Measurements from ENCODE around the gene ABHD12B.
"Not testable (repeated sequence)": the region's sequence is repeated elsewhere in the genome, so short reads cannot be mapped to it uniquely, and the experiment has no call there.

The ABHD12B gene

GRCh38 chr14:50896421-50896820, 24.6 kb downstream of the ABHD12B start:
- DNase-seq (ENCODE audit: low read depth) = not testable (repeated sequence)

- not testable (repeated sequence) for DNase-seq (ENCODE audit: low read depth)
Measured at GRCh38 chr14:50897005-50897404, 25.2 kb downstream of the ABHD12B start.

GRCh38 chr14:50897658-50898175, 25.9 kb downstream of the ABHD12B start:
- no peak for DNase-seq (ENCODE audit: low read depth)

- no peak for DNase-seq (ENCODE audit: low read depth)
Measured at GRCh38 chr14:50901361-50901760, 29.5 kb downstream of the ABHD12B start.

DNA sequence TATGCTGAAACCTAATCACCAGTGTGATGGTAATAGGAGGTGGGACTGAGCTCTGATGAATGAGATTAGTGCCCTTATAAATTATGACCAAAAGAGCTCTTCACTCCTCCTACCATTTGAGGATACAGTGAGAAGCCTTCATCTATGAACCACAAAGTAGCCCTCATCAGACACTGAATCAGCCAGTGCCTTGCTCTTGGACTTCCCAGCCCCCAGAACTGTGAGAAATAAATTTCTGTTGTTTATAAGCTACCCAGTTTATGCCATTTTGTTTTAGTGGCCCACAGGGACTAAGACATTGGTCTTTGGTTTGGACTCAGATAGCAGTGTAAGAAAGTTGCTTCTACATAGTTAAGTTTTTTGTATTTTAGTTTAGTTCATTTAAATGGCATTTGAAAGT, 32.9 kb downstream of the ABHD12B start:
- no peak for DNase-seq (ENCODE audit: low read depth)

DNA sequence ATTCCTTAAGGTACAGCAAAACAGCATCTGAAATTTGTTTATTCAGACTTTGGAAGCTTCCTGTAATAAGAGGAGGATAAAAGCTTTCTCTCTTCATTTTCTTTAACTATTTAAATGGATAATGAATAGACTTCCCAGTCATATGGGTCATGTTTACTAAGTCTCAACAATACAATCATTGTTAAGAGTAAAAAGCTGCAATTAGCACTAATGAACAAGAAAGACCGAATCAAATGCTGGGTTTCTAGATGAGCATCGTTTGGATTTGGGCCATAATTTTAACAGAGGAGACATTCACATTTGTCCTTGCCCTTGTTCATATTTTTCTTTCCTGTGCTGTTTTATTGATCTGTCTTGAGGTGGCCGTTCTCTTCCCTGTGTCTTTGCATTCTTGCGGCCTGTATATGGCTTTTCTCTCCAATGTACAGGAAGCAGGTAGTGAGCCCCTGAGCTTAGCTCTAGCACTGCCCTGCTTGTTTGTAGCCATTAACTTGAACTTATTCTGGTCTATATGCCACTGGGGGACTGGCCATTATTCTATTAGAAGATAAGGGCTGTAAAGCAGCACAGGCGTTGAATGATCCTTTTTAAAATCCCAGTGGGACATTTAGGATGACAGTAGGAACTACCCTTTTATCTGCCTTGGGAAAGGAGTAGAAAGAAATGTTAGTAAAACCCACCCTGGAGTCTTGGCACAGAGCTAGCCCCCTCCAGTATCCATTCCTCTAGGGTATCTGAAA, 34.6 kb downstream of the ABHD12B start:
- DNase-seq (ENCODE audit: low read depth) = no peak

GRCh38 chr14:50910495-50911420, 38.9 kb downstream of the ABHD12B start:
- DNase-seq (ENCODE audit: low read depth) = no peak

GRCh38 chr14:50917449-50917848, 45.6 kb downstream of the ABHD12B start:
- no peak for DNase-seq (ENCODE audit: low read depth)

DNA sequence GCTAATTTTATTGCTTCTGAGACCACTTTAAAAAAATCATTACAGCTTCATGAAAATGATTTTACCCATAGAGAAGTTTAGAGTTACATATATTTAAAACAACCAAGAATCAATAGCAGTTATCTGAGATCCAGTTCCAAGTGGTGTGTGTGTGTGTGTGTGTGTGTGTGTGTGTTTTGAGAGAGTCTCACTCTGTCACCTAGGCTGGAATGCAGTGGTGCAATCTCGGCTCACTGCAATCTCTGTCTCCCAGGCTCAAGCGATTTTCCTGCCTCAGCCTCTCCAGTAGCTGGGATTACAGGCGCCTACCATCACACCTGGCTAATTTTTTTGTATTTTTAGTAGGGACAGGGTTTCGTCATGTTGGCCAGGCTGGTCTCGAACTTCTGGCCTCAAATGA, 47.7 kb downstream of the ABHD12B start:
- DNase-seq (ENCODE audit: low read depth) = not testable (repeated sequence)

GRCh38 chr14:50920482-50921230, 48.8 kb downstream of the ABHD12B start:
- no peak for DNase-seq (ENCODE audit: low read depth)

DNA sequence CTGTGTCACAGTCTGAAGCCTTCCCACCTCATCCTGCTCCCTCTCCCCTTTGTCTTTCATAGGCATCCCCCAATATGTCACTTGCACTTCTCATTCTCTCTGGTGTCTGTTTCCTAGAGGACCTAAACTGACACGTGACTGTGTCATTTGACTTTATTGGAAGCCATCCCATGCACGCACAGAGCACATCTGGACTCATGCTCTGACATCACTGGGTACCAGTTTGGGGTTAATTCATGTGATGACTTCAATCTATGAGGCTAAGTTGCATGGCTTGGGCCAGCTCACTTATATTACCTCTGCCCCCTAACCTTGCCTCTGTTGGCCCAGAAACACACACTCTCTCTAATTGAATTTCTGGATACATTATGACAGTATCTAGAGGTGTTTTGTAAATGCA, 51.0 kb downstream of the ABHD12B start:
- DNase-seq (ENCODE audit: low read depth) = no peak

DNA sequence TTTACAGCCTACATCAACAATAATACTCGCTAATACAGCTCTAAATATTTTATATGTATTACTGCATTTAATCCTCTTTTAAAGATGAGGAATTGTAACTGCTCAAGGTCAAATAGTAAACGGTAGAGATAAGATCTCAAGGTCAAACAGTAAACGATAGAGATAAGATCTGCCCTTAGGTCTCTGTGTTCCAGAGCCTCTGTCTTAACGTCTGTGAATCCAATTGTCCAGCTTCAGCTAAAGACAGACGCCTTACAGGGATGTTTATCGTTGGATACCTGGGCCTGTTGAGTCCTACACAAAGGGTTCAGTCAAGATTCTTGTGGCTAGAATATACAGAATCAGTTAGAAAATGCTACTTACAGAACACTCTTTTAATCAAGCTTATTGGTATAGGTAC, 52.4 kb downstream of the ABHD12B start:
- DNase-seq (ENCODE audit: low read depth) = no peak

- no peak for DNase-seq (ENCODE audit: low read depth)
Measured at GRCh38 chr14:50924843-50925242, 53.0 kb downstream of the ABHD12B start.

DNA sequence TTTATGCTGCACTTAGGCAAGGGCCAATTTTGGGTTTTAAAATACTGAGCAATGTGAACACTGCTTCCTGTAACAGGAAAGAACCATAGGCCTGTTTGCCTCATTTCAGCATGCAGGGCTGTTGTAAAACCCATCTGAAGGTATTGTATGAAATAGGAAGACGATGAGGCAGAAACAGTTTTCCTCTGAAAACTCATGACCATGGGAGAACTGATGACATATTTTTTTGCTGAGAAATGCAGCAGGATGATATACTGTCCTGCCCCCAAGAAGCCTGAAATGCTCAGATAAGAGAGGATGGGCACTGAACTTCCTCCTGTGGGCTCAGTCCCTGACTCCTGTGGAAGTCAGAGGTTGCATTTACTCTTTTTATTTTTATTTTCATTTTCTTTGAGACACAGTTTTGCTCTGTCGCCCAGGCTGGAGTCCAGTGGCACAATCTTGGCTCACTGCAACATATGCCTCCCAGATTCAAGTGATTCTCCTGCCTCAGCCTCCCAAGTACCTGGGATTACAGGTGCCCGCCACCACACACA, 55.1 kb downstream of the ABHD12B start:
- no peak for DNase-seq (ENCODE audit: low read depth)

DNA sequence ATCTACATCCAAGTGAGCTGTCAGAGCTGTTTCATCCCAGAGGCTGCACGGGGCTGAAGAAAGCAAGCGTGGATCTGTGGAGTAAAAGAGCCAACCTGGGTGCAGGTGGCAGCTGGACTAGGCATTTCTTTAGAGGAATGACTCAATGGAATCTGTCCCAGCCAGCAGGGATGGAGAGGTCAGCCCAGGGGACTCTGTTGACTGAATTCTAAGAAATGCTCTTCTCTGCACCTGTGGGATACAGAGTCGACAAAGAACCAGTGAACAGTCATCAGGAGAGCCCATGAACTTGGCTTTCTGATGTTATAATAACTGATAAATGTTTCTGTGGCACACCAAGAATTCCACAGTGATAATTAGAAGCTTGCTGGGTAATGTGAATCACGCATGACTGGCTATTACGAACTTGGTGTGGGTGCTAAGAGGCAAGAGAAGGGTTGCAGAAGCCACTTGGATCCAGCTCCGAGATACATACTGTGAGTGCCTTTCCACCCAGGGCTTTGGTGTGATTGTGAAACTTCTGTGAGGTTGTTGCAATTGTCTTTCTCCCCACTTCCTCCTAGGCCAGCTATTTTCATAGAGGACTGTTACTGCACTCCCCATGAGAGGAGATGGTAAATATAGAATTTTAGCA, 56.3 kb downstream of the ABHD12B start:
- DNase-seq (ENCODE audit: low read depth) = no peak

GRCh38 chr14:50929506-50929905, 57.7 kb downstream of the ABHD12B start:
- no peak for DNase-seq (ENCODE audit: low read depth)

- DNase-seq (ENCODE audit: low read depth) = no peak
Measured at GRCh38 chr14:50931559-50931958, 59.7 kb downstream of the ABHD12B start.

DNA sequence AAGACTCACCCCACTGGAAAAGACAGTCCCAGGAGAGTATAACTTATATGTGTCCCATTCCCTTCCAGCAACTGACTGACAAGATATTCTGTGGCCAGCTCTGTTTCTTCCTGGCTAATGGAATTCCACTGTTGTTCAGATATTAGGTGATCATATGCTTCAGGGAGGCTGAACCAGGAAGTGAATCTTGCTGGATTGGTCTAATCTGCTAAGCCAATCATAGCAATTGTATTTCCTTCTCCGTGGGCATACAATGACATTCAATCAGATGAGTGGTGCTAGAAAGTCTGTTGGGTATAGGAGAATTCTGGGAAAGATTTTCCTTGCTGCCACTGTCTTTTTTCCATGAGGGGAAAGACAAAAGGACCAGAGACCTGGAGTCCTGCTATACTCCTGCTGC, 60.3 kb downstream of the ABHD12B start:
- DNase-seq (ENCODE audit: low read depth) = no peak

- no peak for DNase-seq (ENCODE audit: low read depth)
Measured at GRCh38 chr14:50932592-50933495, 61.0 kb downstream of the ABHD12B start.
